Measurements from ENCODE around the gene WDR70.
A peak's percentile ranks its signal among the peaks of the same experiment; 100 is the strongest.
"Not testable (repeated sequence)": the region's sequence is repeated elsewhere in the genome, so short reads cannot be mapped to it uniquely, and the experiment has no call there.

Gene WDR70

GRCh38 chr5:37640088-37640487 is 261.0 kb downstream of the WDR70 start:
- no peak for DNase-seq (ENCODE audit: low read depth)

GRCh38 chr5:37641933-37642332 is 262.8 kb downstream of the WDR70 start:
- no peak for DNase-seq (ENCODE audit: low read depth)

- no peak for DNase-seq (ENCODE audit: low read depth)
Measured at GRCh38 chr5:37645707-37646106, 266.6 kb downstream of the WDR70 start.

GRCh38 chr5:37654566-37654965 is 275.4 kb downstream of the WDR70 start:
- not testable (repeated sequence) for DNase-seq (ENCODE audit: low read depth)

- DNase-seq (ENCODE audit: low read depth) = no peak
Measured at GRCh38 chr5:37657046-37657445, 277.9 kb downstream of the WDR70 start.

GRCh38 chr5:37658440-37658839 is 279.3 kb downstream of the WDR70 start:
- no peak for DNase-seq (ENCODE audit: low read depth)

- no peak for DNase-seq (ENCODE audit: low read depth)
Measured at GRCh38 chr5:37660319-37660718, 281.2 kb downstream of the WDR70 start.

GRCh38 chr5:37661227-37661920 is 282.3 kb downstream of the WDR70 start:
- no peak for DNase-seq (ENCODE audit: low read depth)

- DNase-seq (ENCODE audit: low read depth) = no peak
Measured at GRCh38 chr5:37661951-37662350, 282.8 kb downstream of the WDR70 start.

- DNase-seq (ENCODE audit: low read depth) = no peak
Measured at GRCh38 chr5:37662362-37662761, 283.2 kb downstream of the WDR70 start.

- peak; percentile 54 for DNase-seq (ENCODE audit: low read depth)
Measured at GRCh38 chr5:37662789-37663485, 283.8 kb downstream of the WDR70 start.

- DNase-seq (ENCODE audit: low read depth) = no peak
Measured at GRCh38 chr5:37663538-37663937, 284.4 kb downstream of the WDR70 start.

GRCh38 chr5:37664551-37664950 is 285.4 kb downstream of the WDR70 start:
- DNase-seq (ENCODE audit: low read depth) = no peak

- DNase-seq (ENCODE audit: low read depth) = peak; percentile 57
Measured at GRCh38 chr5:37665272-37665671, 286.2 kb downstream of the WDR70 start.

- no peak for DNase-seq (ENCODE audit: low read depth)
Measured at GRCh38 chr5:37665889-37666288, 286.8 kb downstream of the WDR70 start.

GRCh38 chr5:37667430-37667829 is 288.3 kb downstream of the WDR70 start:
- DNase-seq (ENCODE audit: low read depth) = no peak

GRCh38 chr5:37667846-37668245 is 288.7 kb downstream of the WDR70 start:
- no peak for DNase-seq (ENCODE audit: low read depth)

- DNase-seq (ENCODE audit: low read depth) = peak; percentile 81
Measured at GRCh38 chr5:37668524-37669047, 289.5 kb downstream of the WDR70 start.

GRCh38 chr5:37672118-37672588 is 293.0 kb downstream of the WDR70 start:
- not testable (repeated sequence) for DNase-seq (ENCODE audit: low read depth)

GRCh38 chr5:37674361-37674760 is 295.2 kb downstream of the WDR70 start:
- not testable (repeated sequence) for DNase-seq (ENCODE audit: low read depth)

- not testable (repeated sequence) for DNase-seq (ENCODE audit: low read depth)
Measured at GRCh38 chr5:37679326-37679725, 300.2 kb downstream of the WDR70 start.

- DNase-seq (ENCODE audit: low read depth) = not testable (repeated sequence)
Measured at GRCh38 chr5:37679903-37680302, 300.8 kb downstream of the WDR70 start.

- DNase-seq (ENCODE audit: low read depth) = no peak
Measured at GRCh38 chr5:37683072-37683471, 304.0 kb downstream of the WDR70 start.
